ENCODE measurements around the gene TTC1.

TTC1 gene

DNA sequence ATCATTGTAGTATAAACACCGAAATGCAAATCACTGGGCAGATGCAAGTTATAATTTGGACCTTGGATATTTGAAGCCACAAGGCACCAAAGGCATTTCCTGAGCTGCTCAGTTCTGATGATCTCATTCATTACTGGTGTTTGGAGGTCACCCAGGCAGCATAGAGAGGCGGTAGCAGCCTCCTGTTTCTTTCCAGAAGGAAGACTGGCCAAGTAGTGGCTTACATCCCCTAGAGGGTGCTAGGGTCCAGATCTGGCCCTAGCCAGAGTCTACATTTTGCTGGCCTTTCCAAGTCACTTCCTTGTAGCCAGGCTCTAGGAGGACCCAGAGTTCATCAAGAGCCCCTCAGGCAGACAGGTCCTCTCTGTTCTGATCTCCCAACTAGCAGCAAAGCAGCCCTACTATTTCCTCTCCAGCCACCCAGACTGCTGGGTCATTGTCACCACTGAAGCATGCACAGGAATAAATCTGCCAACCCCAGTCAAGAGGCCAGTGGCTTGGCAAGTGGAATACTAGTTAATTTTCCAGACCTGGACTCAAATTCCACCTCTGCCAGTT lies 33.4 kb upstream of the TTC1 start:
- Histone ChIP-seq H2BK5ac (ENCODE audit: low read length) (no peak overlapping the region), H3K14ac (ENCODE audit: low read length) (no peak overlapping the region), H3K4ac (ENCODE audit: low read length) (no peak overlapping the region), H3K9ac (ENCODE audit: low read depth, low read length, poor library complexity) (no peak overlapping the region), H3K18ac (ENCODE audit: low read length) (no peak overlapping the region), H3K27me3 (ENCODE audit: control insufficient read depth in 3 of 3, insufficient read depth in 3 of 3, low read depth in 1 of 3, low read length in 3 of 3) (peaks cover 10 to 65% (median 32%) of the 10 kb centered on the region in 3 experiments), H3K79me1 (ENCODE audit: low read depth, low read length) (no peaks in the 10 kb centered on the region), H3K4me1 (ENCODE audit: control insufficient read depth in 2 of 2, insufficient read depth in 1 of 2, low read depth in 1 of 2, low read length in 2 of 2) (peaks cover 0 to 1% of the 10 kb centered on the region in 2 donors), H2AK5ac (ENCODE audit: low read depth, low read length) (no peak overlapping the region), H2BK120ac (ENCODE audit: low read depth, low read length) (no peak overlapping the region), H3K27ac (replicated peaks; ENCODE audit: low read length) (no peak overlapping the region), H3K9me3 (replicated peaks in 1 of 2; ENCODE audit: control insufficient read depth in 2 of 2, insufficient read depth in 1 of 2, low read depth in 1 of 2, low read length in 2 of 2) (peaks cover 2 to 3% of the 10 kb centered on the region in 2 donors), H3K4me3 (ENCODE audit: low read length in 2 of 2) (no peak overlapping the region), H2BK12ac (ENCODE audit: low read length) (no peak overlapping the region), H3K4me2 (ENCODE audit: insufficient read depth, low read length, poor library complexity, severe bottlenecking) (no peak overlapping the region), H3K36me3 (replicated peaks in 1 of 2; ENCODE audit: control insufficient read depth in 2 of 2, insufficient read depth in 2 of 2, low read length in 2 of 2) (no peaks in the 10 kb centered on the region), H3K23ac (ENCODE audit: low read depth, low read length, poor library complexity) (no peak overlapping the region), H2AFZ (ENCODE audit: low read length) (no peak overlapping the region), H2BK15ac (ENCODE audit: low read length) (no peak overlapping the region), H4K8ac (ENCODE audit: low read depth, low read length) (no peak overlapping the region), H4K91ac (ENCODE audit: low read depth, low read length, poor library complexity) (no peak overlapping the region)
- no peak for DNase-seq (ENCODE audit: low spot score)
- WGBS, 2 donors (ENCODE audit: extremely low coverage in 2 of 2, insufficient read length in 2 of 2, insufficient replicate concordance in 1 of 2), result no CpG with 5 or more reads among the region's 2 CpGs

- Histone ChIP-seq H3K4me1 (ENCODE audit: control insufficient read depth in 2 of 2, insufficient read depth in 1 of 2, low read depth in 1 of 2, low read length in 2 of 2) (peaks cover 0 to 1% of the 10 kb centered on the region in 2 donors), H3K14ac (ENCODE audit: low read length) (no peak overlapping the region), H3K79me1 (ENCODE audit: low read depth, low read length) (no peaks in the 10 kb centered on the region), H4K91ac (ENCODE audit: low read depth, low read length, poor library complexity) (no peak overlapping the region), H3K4me3 (ENCODE audit: low read length in 2 of 2) (no peak overlapping the region), H3K27me3 (ENCODE audit: control insufficient read depth in 3 of 3, insufficient read depth in 3 of 3, low read depth in 1 of 3, low read length in 3 of 3) (peaks cover 3 to 55% (median 20%) of the 10 kb centered on the region in 3 experiments), H4K8ac (ENCODE audit: low read depth, low read length) (no peak overlapping the region), H2BK5ac (ENCODE audit: low read length) (no peak overlapping the region), H2AK5ac (ENCODE audit: low read depth, low read length) (no peak overlapping the region), H3K36me3 (replicated peaks in 1 of 2; ENCODE audit: control insufficient read depth in 2 of 2, insufficient read depth in 2 of 2, low read length in 2 of 2) (no peaks in the 10 kb centered on the region), H2BK15ac (ENCODE audit: low read length) (no peak overlapping the region), H3K9me3 (replicated peaks in 1 of 2; ENCODE audit: control insufficient read depth in 2 of 2, insufficient read depth in 1 of 2, low read depth in 1 of 2, low read length in 2 of 2) (peaks cover 0 to 2% of the 10 kb centered on the region in 2 donors), H2BK120ac (ENCODE audit: low read depth, low read length) (no peak overlapping the region), H3K23ac (ENCODE audit: low read depth, low read length, poor library complexity) (no peak overlapping the region), H3K4me2 (ENCODE audit: insufficient read depth, low read length, poor library complexity, severe bottlenecking) (no peak overlapping the region), H3K27ac (replicated peaks; ENCODE audit: low read length) (no peak overlapping the region), H3K4ac (ENCODE audit: low read length) (no peak overlapping the region), H3K9ac (ENCODE audit: low read depth, low read length, poor library complexity) (no peak overlapping the region), H2BK12ac (ENCODE audit: low read length) (no peak overlapping the region), H2AFZ (ENCODE audit: low read length) (no peak overlapping the region), H3K18ac (ENCODE audit: low read length) (no peak overlapping the region)
- no peak for DNase-seq (ENCODE audit: low spot score)
- WGBS, 2 donors (ENCODE audit: extremely low coverage in 2 of 2, insufficient read length in 2 of 2, insufficient replicate concordance in 1 of 2), result no CpG with 5 or more reads among the region's 3 CpGs
Observed at GRCh38 chr5:159976921-159977320, 32.0 kb upstream of the TTC1 start.

DNA sequence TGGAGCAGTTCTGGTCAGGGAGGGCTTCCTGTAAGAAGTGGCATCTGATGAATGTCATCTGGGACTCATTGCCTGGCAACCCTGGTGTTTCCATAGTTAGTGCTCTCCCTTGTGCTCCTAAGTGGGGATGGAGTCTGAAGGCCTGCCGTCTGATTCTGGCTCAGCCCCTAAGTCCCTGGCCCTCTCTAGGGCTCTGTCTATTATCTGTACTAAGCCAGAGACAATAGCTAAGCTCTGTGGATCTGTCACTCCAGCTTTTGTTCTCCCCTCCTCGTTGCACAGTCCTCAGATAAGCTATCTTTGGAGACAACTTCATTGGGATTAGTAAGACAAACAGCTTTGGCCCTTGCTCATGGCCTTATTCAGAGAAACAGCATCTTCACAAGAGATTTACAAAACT lies 30.6 kb upstream of the TTC1 start:
- Histone ChIP-seq H3K4me2 (ENCODE audit: insufficient read depth, low read length, poor library complexity, severe bottlenecking) (no peak overlapping the region), H3K4ac (ENCODE audit: low read length) (no peak overlapping the region), H3K14ac (ENCODE audit: low read length) (no peak overlapping the region), H2BK15ac (ENCODE audit: low read length) (no peak overlapping the region), H3K18ac (ENCODE audit: low read length) (no peak overlapping the region), H2BK5ac (ENCODE audit: low read length) (no peak overlapping the region), H4K91ac (ENCODE audit: low read depth, low read length, poor library complexity) (no peak overlapping the region), H3K36me3 (replicated peaks in 1 of 2; ENCODE audit: control insufficient read depth in 2 of 2, insufficient read depth in 2 of 2, low read length in 2 of 2) (no peaks in the 10 kb centered on the region), H3K27me3 (ENCODE audit: control insufficient read depth in 3 of 3, insufficient read depth in 3 of 3, low read depth in 1 of 3, low read length in 3 of 3) (peaks cover 0 to 50% (median 6%) of the 10 kb centered on the region in 3 experiments), H3K4me3 (ENCODE audit: low read length in 2 of 2) (no peak overlapping the region), H3K4me1 (ENCODE audit: control insufficient read depth in 2 of 2, insufficient read depth in 1 of 2, low read depth in 1 of 2, low read length in 2 of 2) (no peaks in the 10 kb centered on the region), H2AK5ac (ENCODE audit: low read depth, low read length) (no peak overlapping the region), H2BK12ac (ENCODE audit: low read length) (no peak overlapping the region), H2AFZ (ENCODE audit: low read length) (no peak overlapping the region), H4K8ac (ENCODE audit: low read depth, low read length) (no peak overlapping the region), H3K23ac (ENCODE audit: low read depth, low read length, poor library complexity) (no peak overlapping the region), H3K79me1 (ENCODE audit: low read depth, low read length) (no peaks in the 10 kb centered on the region), H3K9me3 (replicated peaks in 1 of 2; ENCODE audit: control insufficient read depth in 2 of 2, insufficient read depth in 1 of 2, low read depth in 1 of 2, low read length in 2 of 2) (no peaks in the 10 kb centered on the region), H2BK120ac (ENCODE audit: low read depth, low read length) (no peak overlapping the region), H3K27ac (replicated peaks; ENCODE audit: low read length) (no peak overlapping the region), H3K9ac (ENCODE audit: low read depth, low read length, poor library complexity) (no peak overlapping the region)
- whole genome bisulfite sequencing, 2 donors (ENCODE audit: extremely low coverage in 2 of 2, insufficient read length in 2 of 2, insufficient replicate concordance in 1 of 2), result no CpG with 5 or more reads among the region's 2 CpGs
- DNase-seq (ENCODE audit: low spot score), result no peak

GRCh38 chr5:159982421-159983173 lies 26.3 kb upstream of the TTC1 start:
- Histone ChIP-seq H4K8ac (ENCODE audit: low read depth, low read length) (no peak overlapping the region), H3K4me3 (ENCODE audit: low read length in 2 of 2) (no peak overlapping the region), H3K4ac (ENCODE audit: low read length) (peak overlapping the region; percentile 30), H3K4me1 (ENCODE audit: control insufficient read depth in 2 of 2, insufficient read depth in 1 of 2, low read depth in 1 of 2, low read length in 2 of 2) (no peaks in the 10 kb centered on the region), H2AFZ (ENCODE audit: low read length) (no peak overlapping the region), H3K14ac (ENCODE audit: low read length) (no peak overlapping the region), H3K27me3 (ENCODE audit: control insufficient read depth in 3 of 3, insufficient read depth in 3 of 3, low read depth in 1 of 3, low read length in 3 of 3) (peaks cover 0 to 56% (median 14%) of the 10 kb centered on the region in 3 experiments), H2BK12ac (ENCODE audit: low read length) (no peak overlapping the region), H3K23ac (ENCODE audit: low read depth, low read length, poor library complexity) (no peak overlapping the region), H3K18ac (ENCODE audit: low read length) (no peak overlapping the region), H2AK5ac (ENCODE audit: low read depth, low read length) (no peak overlapping the region), H3K36me3 (replicated peaks in 1 of 2; ENCODE audit: control insufficient read depth in 2 of 2, insufficient read depth in 2 of 2, low read length in 2 of 2) (no peaks in the 10 kb centered on the region), H3K4me2 (ENCODE audit: insufficient read depth, low read length, poor library complexity, severe bottlenecking) (no peak overlapping the region), H2BK120ac (ENCODE audit: low read depth, low read length) (no peak overlapping the region), H3K27ac (replicated peaks; ENCODE audit: low read length) (no peak overlapping the region), H4K91ac (ENCODE audit: low read depth, low read length, poor library complexity) (no peak overlapping the region), H3K9ac (ENCODE audit: low read depth, low read length, poor library complexity) (no peak overlapping the region), H3K9me3 (replicated peaks in 1 of 2; ENCODE audit: control insufficient read depth in 2 of 2, insufficient read depth in 1 of 2, low read depth in 1 of 2, low read length in 2 of 2) (no peaks in the 10 kb centered on the region), H2BK15ac (ENCODE audit: low read length) (no peak overlapping the region), H2BK5ac (ENCODE audit: low read length) (no peak overlapping the region), H3K79me1 (ENCODE audit: low read depth, low read length) (no peaks in the 10 kb centered on the region)
- DNase-seq (ENCODE audit: low spot score), result no peak
- no CpG with 5 or more reads among the region's 8 CpGs for WGBS, 2 donors (ENCODE audit: extremely low coverage in 2 of 2, insufficient read length in 2 of 2, insufficient replicate concordance in 1 of 2)

Measured in neuronal stem cell (in vitro differentiated cells).